Activated CD4-positive, alpha-beta T cell treated with anti-CD3 and anti-CD28 coated beads for 36 hours (primary cell): ENCODE data around the gene TMEM44. TPM values are rescaled to one million over a fixed set of nuclear protein-coding genes. Genes with fewer than 3 reads are reported as not detected.

Experiments used
- ATAC-seq: fragments of 200-7000 bp; cut with Tn5 transposase; one replicate; pipeline ENCODE4 v1.10.0; 2021; ENCODE audit warnings: mild to moderate bottlenecking, moderate library complexity
- CTCF ChIA-PET: fragments of 350-600 bp; sonication (Branson Sonifier 250); formaldehyde crosslinking; loops from one replicate; lab custom pipeline; 2021; ENCODE audit warnings: antibody characterized with exemption; lab: Charles Lee
- POLR2A ChIA-PET: fragments of 350-600 bp; sonication (Branson Sonifier 250); formaldehyde crosslinking; loops from one replicate; lab custom pipeline; 2021; ENCODE audit warnings: antibody characterized with exemption, inconsistent platforms; lab: Charles Lee
- DNase-seq: peaks from one replicate; pipeline ENCODE4 v3.0.0-alpha.2; 2020
- H3K27ac Mint-ChIP-seq: one replicate; pipeline ENCODE4 v1.8.0; 2021; ENCODE audit warnings: mixed read lengths
- H3K27me3 Mint-ChIP-seq: one replicate; pipeline ENCODE4 v1.8.0; 2021; ENCODE audit warnings: mixed read lengths
- H3K36me3 Mint-ChIP-seq: one replicate; pipeline ENCODE4 v1.8.0; 2021; ENCODE audit warnings: low read depth, mixed read lengths
- H3K4me1 Mint-ChIP-seq: one replicate; pipeline ENCODE4 v1.8.0; 2021; ENCODE audit warnings: mixed read lengths
- H3K4me3 Mint-ChIP-seq: one replicate; pipeline ENCODE4 v1.8.0; 2021; ENCODE audit warnings: mild to moderate bottlenecking, moderate library complexity, mixed read lengths
- H3K9me3 Mint-ChIP-seq: one replicate; pipeline ENCODE4 v1.8.0; 2021; ENCODE audit warnings: low read depth, mixed read lengths
- intact Hi-C, 2 experiments: fragments of 100-400 bp; cut with DNase I in 1 of 2; cut with micrococcal nuclease in 1 of 2; formaldehyde crosslinking; loops; one replicate each; pipeline versions ENCODE4 v1.14.2 to v1.15.1; 2022 to 2024; cut with DNase I, micrococcal nuclease
- total RNA-seq, 2 experiments: library from RNA; stranded (reverse); gene quantifications; one replicate each; pipeline ENCODE4 v1.2.3, GENCODE V29; 2021

Gene TMEM44
- total RNA-seq, 2 experiments from 2014 or later = 3.7 to 4.7 TPM

- ChIA-PET CTCF (interaction anchor here (0.8 kb wide), 1 partner anchor 24 kb away, joined by 3 read pairs; no protein-coding TSS in a partner anchor), POLR2A (interaction anchor here (0.5 kb wide), 1 partner anchor 444 kb away, joined by 3 read pairs; no protein-coding TSS in a partner anchor)
- H3K27ac Mint-ChIP-seq = no peak overlapping the region
- peaks cover 25% of the 10 kb centered on the region for H3K27me3 Mint-ChIP-seq
- H3K4me1 Mint-ChIP-seq = peaks cover 15% of the 10 kb centered on the region
- no peaks in the 10 kb centered on the region for H3K9me3 Mint-ChIP-seq
- no peak for ATAC-seq
- H3K36me3 Mint-ChIP-seq = no peaks in the 10 kb centered on the region
- H3K4me3 Mint-ChIP-seq = no peak overlapping the region
- intact Hi-C loops = loop anchor here in 1 of 2 experiments (5.0 kb wide), 1 partner anchor 164 kb away; no protein-coding TSS in a partner anchor
- DNase-seq = no peak
Measured at GRCh38 chr3:194570898-194571297, 62.3 kb downstream of the TMEM44 start.

GRCh38 chr3:194570235-194570634, 63.0 kb downstream of the TMEM44 start:
- intact Hi-C loops = loop anchor here in 1 of 2 experiments (5.0 kb wide), 1 partner anchor 163 kb away; no protein-coding TSS in a partner anchor
- peaks cover 15% of the 10 kb centered on the region for H3K4me1 Mint-ChIP-seq
- H3K27me3 Mint-ChIP-seq = peaks cover 25% of the 10 kb centered on the region
- DNase-seq (no peak), ATAC-seq (no peak)
- ChIA-PET CTCF (no interaction called here), POLR2A (interaction anchor here (0.5 kb wide), 1 partner anchor 444 kb away, joined by 3 read pairs; no protein-coding TSS in a partner anchor)
- no peak overlapping the region for H3K27ac Mint-ChIP-seq
- no peaks in the 10 kb centered on the region for H3K36me3 Mint-ChIP-seq
- H3K4me3 Mint-ChIP-seq = no peak overlapping the region
- no peaks in the 10 kb centered on the region for H3K9me3 Mint-ChIP-seq

GRCh38 chr3:194569252-194569651, 64.0 kb downstream of the TMEM44 start:
- Mint-ChIP-seq H3K27me3 (peaks cover 30% of the 10 kb centered on the region), H3K4me1 (peaks cover 15% of the 10 kb centered on the region), H3K4me3 (no peak overlapping the region), H3K9me3 (no peaks in the 10 kb centered on the region), H3K36me3 (no peaks in the 10 kb centered on the region), H3K27ac (no peak overlapping the region)
- ChIA-PET CTCF (interaction anchor here (1.0 kb wide), 1 partner anchor 47 kb away, joined by 3 read pairs; no protein-coding TSS in a partner anchor), POLR2A (no interaction called here)
- ATAC-seq = no peak
- intact Hi-C loops = no loop called here
- DNase-seq = no peak

GRCh38 chr3:194565597-194566190, 67.5 kb downstream of the TMEM44 start:
- H3K27ac Mint-ChIP-seq = no peak overlapping the region
- ATAC-seq = no peak
- peaks cover 17% of the 10 kb centered on the region for H3K27me3 Mint-ChIP-seq
- H3K9me3 Mint-ChIP-seq = no peaks in the 10 kb centered on the region
- intact Hi-C loops = no loop called here
- DNase-seq = no peak
- peaks cover 8% of the 10 kb centered on the region for H3K4me1 Mint-ChIP-seq
- CTCF ChIA-PET = interaction anchor here (0.6 to 0.8 kb wide), 2 partner anchors 10 to 306 kb away, joined by 3 to 4 read pairs; no protein-coding TSS in a partner anchor
- POLR2A ChIA-PET = no interaction called here
- H3K36me3 Mint-ChIP-seq = no peaks in the 10 kb centered on the region
- no peak overlapping the region for H3K4me3 Mint-ChIP-seq

GRCh38 chr3:194562986-194563385, 70.2 kb downstream of the TMEM44 start:
- ChIA-PET CTCF (interaction anchor here (0.6 kb wide), 1 partner anchor 936 kb away, joined by 3 read pairs; no protein-coding TSS in a partner anchor), POLR2A (no interaction called here)
- no peak overlapping the region for H3K4me3 Mint-ChIP-seq
- H3K27me3 Mint-ChIP-seq = peaks cover 18% of the 10 kb centered on the region
- peaks cover 8% of the 10 kb centered on the region for H3K4me1 Mint-ChIP-seq
- no peaks in the 10 kb centered on the region for H3K36me3 Mint-ChIP-seq
- intact Hi-C loops = no loop called here
- no peak overlapping the region for H3K27ac Mint-ChIP-seq
- no peaks in the 10 kb centered on the region for H3K9me3 Mint-ChIP-seq
- no peak for ATAC-seq
- no peak for DNase-seq

GRCh38 chr3:194561306-194561974, 71.8 kb downstream of the TMEM44 start:
- Mint-ChIP-seq H3K9me3 (no peaks in the 10 kb centered on the region), H3K27ac (peak overlapping the region; percentile 27), H3K27me3 (peaks cover 14% of the 10 kb centered on the region), H3K4me3 (no peak overlapping the region), H3K36me3 (no peaks in the 10 kb centered on the region), H3K4me1 (peaks cover 10% of the 10 kb centered on the region)
- ChIA-PET CTCF (interaction anchor here (0.5 to 0.9 kb wide), 4 partner anchors 16 to 157 kb away, joined by 3 to 4 read pairs (median 4); no protein-coding TSS in a partner anchor), POLR2A (interaction anchor here (0.5 to 0.6 kb wide), 2 partner anchors 41 to 222 kb away, joined by 3 to 5 read pairs; no protein-coding TSS in a partner anchor)
- DNase-seq = no peak
- intact Hi-C loops = loop anchor here in 1 of 2 experiments (1.0 kb wide), 1 partner anchor 41 kb away; no protein-coding TSS in a partner anchor
- peak; percentile 81 for ATAC-seq

- no peak for ATAC-seq
- Mint-ChIP-seq H3K27me3 (peaks cover 14% of the 10 kb centered on the region), H3K36me3 (no peaks in the 10 kb centered on the region), H3K4me3 (no peak overlapping the region), H3K27ac (no peak overlapping the region), H3K9me3 (no peaks in the 10 kb centered on the region), H3K4me1 (peaks cover 10% of the 10 kb centered on the region)
- no peak for DNase-seq
- POLR2A ChIA-PET = no interaction called here
- intact Hi-C loops = no loop called here
- CTCF ChIA-PET = no interaction called here
Measured at GRCh38 chr3:194560047-194560446, 73.2 kb downstream of the TMEM44 start.

- ATAC-seq (no peak), DNase-seq (no peak)
- intact Hi-C loops = no loop called here
- no peaks in the 10 kb centered on the region for H3K36me3 Mint-ChIP-seq
- H3K4me3 Mint-ChIP-seq = no peak overlapping the region
- H3K27me3 Mint-ChIP-seq = peaks cover 10% of the 10 kb centered on the region
- H3K27ac Mint-ChIP-seq = no peak overlapping the region
- no peaks in the 10 kb centered on the region for H3K9me3 Mint-ChIP-seq
- CTCF ChIA-PET = no interaction called here
- H3K4me1 Mint-ChIP-seq = peaks cover 10% of the 10 kb centered on the region
- POLR2A ChIA-PET = no interaction called here
Measured at GRCh38 chr3:194559530-194559929, 73.7 kb downstream of the TMEM44 start.

GRCh38 chr3:194556086-194557056, 76.8 kb downstream of the TMEM44 start:
- H3K4me3 Mint-ChIP-seq = peak overlapping the region; percentile 13
- H3K4me1 Mint-ChIP-seq = peaks cover 4% of the 10 kb centered on the region
- ChIA-PET CTCF (interaction anchor here (0.6 kb wide), 2 partner anchors 10 to 717 kb away, joined by 3 to 4 read pairs; no protein-coding TSS in a partner anchor), POLR2A (no interaction called here)
- DNase-seq (no peak), ATAC-seq (peak; percentile 21)
- no peak overlapping the region for H3K27ac Mint-ChIP-seq
- H3K36me3 Mint-ChIP-seq = no peaks in the 10 kb centered on the region
- intact Hi-C loops = no loop called here
- no peaks in the 10 kb centered on the region for H3K9me3 Mint-ChIP-seq
- H3K27me3 Mint-ChIP-seq = peaks cover 4% of the 10 kb centered on the region

GRCh38 chr3:194555175-194556062, 77.8 kb downstream of the TMEM44 start:
- POLR2A ChIA-PET = no interaction called here
- CTCF ChIA-PET = interaction anchor here (0.6 kb wide), 1 partner anchor 11 kb away, joined by 4 read pairs; no protein-coding TSS in a partner anchor
- Mint-ChIP-seq H3K36me3 (no peaks in the 10 kb centered on the region), H3K4me3 (no peak overlapping the region), H3K27ac (no peak overlapping the region), H3K27me3 (peaks cover 4% of the 10 kb centered on the region), H3K9me3 (no peaks in the 10 kb centered on the region), H3K4me1 (peaks cover 2% of the 10 kb centered on the region)
- DNase-seq (no peak), ATAC-seq (no peak)
- intact Hi-C loops = no loop called here
